GM12874 (cell line): ENCODE measurements around the gene ZNF746.

Experiments
- CTCF ChIP-seq: IDR thresholded peaks from 2 replicates; pipeline ENCODE4 v1.5.1; 2011; ENCODE audit warnings: low read depth, mild to moderate bottlenecking, control low read depth, low read length, moderate library complexity; ENCODE audit not compliant: insufficient read depth

The ZNF746 gene

DNA sequence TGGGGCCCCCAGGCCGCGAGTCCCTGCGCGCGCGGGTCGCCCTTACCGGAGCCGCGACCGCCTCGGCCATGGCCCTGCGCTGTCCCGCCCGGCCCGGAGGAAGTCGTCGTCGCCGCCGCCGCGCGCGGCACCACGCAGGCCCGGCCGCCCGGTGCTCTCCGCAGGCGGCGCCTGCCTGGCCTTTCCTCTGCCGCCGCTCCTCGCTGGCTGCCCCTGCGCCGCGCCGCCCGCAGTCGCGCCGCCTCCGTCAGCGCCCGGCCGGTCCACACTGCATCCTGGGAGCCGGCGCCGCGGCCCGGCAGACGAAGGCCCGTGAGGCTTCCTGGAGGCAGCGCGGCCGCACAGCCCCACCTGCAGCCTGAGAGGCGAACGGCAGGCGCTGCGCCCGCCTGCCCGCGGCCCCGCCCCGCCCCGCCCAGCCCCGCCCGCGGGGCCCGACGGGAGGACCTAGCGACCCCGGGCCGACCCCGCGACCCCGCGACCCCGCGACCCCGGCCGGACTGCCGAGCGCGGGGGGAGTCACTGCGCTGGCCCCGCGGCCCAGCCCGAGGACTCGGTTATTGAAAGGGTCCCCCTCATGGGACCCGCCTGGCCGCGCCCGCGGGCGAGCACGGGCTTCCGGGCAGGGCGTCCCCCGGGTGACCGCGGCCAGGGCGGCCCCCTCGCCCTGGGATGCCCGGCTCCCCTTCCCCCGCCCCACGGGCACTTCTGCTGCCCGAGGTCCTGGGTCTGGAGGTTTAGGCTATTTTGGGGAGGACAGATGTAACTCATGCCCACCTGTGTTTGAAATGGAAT is at the start of gene ZNF746:
TSS of gene ZNF746 (minus strand) at position 343 of the 795 bp plus-strand sequence. CDS start at position 70, 273 bp downstream.
- TF ChIP-seq CTCF = peak; percentile 77

GRCh38 chr7:149547126-149547525 is 49.5 kb upstream of the ZNF746 start:
- TF ChIP-seq CTCF = 0 out of 2 replicates have a peak, but pooled peaks have one; percentile 12

- TF ChIP-seq CTCF = no peak
Observed at GRCh38 chr7:149546331-149546730, 48.7 kb upstream of the ZNF746 start.

DNA sequence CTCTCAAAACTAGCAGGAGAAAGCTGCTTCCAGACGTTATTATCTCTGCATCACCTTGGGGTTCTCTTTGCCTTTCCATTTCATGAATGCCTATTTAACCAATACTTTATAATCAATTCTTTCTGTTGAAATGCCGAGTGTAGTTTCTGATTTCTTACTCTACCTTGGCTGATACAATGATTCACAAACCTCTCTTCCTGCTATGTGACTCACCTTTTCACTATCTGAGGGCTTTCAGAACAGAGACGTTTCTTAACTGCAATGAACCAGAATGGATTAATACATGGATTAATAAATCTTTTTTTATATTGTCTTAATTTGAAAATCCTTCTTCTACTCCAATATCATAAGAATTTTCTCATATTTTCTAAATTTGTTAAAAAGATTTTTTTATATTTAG is 46.4 kb upstream of the ZNF746 start:
- no peak for TF ChIP-seq CTCF

DNA sequence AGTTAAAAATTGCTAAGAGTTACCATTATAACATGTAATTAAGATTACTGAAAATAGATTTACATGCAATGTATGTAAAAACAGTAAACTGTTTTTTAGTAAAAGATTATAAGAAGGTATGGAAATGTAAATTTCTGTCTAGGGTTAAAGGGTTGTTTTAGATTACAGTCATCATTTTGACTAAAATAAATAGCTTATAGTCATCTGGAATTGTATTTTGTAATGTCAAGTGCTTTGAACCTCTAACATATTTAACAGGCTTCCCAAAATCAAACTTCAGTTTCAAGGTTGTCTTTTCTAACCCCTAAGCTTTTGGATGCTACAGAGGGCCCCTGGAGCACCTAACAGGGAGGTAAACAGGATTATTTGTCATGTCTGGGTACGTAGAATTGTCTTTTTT is 35.0 kb upstream of the ZNF746 start:
- no peak for TF ChIP-seq CTCF

GRCh38 chr7:149529136-149529718 is 31.6 kb upstream of the ZNF746 start:
- TF ChIP-seq CTCF = no peak

GRCh38 chr7:149527414-149527813 is 29.8 kb upstream of the ZNF746 start:
- no peak for TF ChIP-seq CTCF
